Caco-2 (cell line): ENCODE data around the gene TMEM43. TPM values are rescaled to one million over a fixed set of nuclear protein-coding genes. Genes with fewer than 3 reads are reported as not detected.

Experiments used
- BruUV-seq: library from RNA; stranded (reverse); fragments of 400-500 nt; replicated peaks from 2 replicates; lab custom pipeline; 2021; lab: Mats Ljungman, UMichigan
- CTCF ChIA-PET: fragments of 300-600 bp; sonication (Branson Sonifier 250); formaldehyde crosslinking; loops from one replicate; lab custom pipeline; 2022; ENCODE audit warnings: antibody characterized with exemption; lab: Charles Lee
- POLR2A ChIA-PET: fragments of 300-600 bp; sonication (Branson Sonifier 250); formaldehyde crosslinking; loops from one replicate; lab custom pipeline; 2022; ENCODE audit warnings: antibody characterized with exemption; lab: Charles Lee
- DNase-seq, 2 experiments: peaks; one replicate each; pipeline versions ENCODE4 v3.0.0 to v3.0.0-alpha.2; 2020 to 2022
- H3K27me3 ChIP-seq: replicated peaks from 2 replicates; pipeline ENCODE4 v1.6.0; 2011; ENCODE audit warnings: low read length; ENCODE audit not compliant: control insufficient read depth, insufficient read depth
- H3K36me3 ChIP-seq: 2 replicates; pipeline ENCODE4 v1.5.1; 2011; ENCODE audit warnings: low read length; ENCODE audit not compliant: control insufficient read depth, insufficient read depth
- H3K4me1 ChIP-seq: fragments of 250-450 bp; sonication (Bioruptor Pico); 2 replicates; pipeline ENCODE4 v1.5.1; 2020; ENCODE audit warnings: mild to moderate bottlenecking
- H3K4me3 ChIP-seq: 2 replicates; pipeline ENCODE4 v1.5.1; 2011; ENCODE audit warnings: low read depth, mild to moderate bottlenecking, control low read depth, low read length
- H3K9me3 ChIP-seq: fragments of 250-450 bp; sonication (Bioruptor Pico); 2 replicates; pipeline ENCODE4 v1.5.1; 2020; ENCODE audit warnings: mild to moderate bottlenecking, moderate library complexity
- H3K27ac Mint-ChIP-seq: one replicate; pipeline ENCODE4 v1.8.0; 2022; ENCODE audit warnings: mixed read lengths; ENCODE audit not compliant: unreplicated experiment
- H3K27me3 Mint-ChIP-seq: one replicate; pipeline ENCODE4 v1.8.0; 2022; ENCODE audit warnings: mixed read lengths; ENCODE audit not compliant: insufficient read depth, unreplicated experiment
- H3K36me3 Mint-ChIP-seq: one replicate; pipeline ENCODE4 v1.8.0; 2022; ENCODE audit warnings: mild to moderate bottlenecking, mixed read lengths; ENCODE audit not compliant: insufficient read depth, unreplicated experiment
- H3K4me1 Mint-ChIP-seq: one replicate; pipeline ENCODE4 v1.8.0; 2022; ENCODE audit warnings: low read depth, mixed read lengths; ENCODE audit not compliant: unreplicated experiment
- H3K4me3 Mint-ChIP-seq: one replicate; pipeline ENCODE4 v1.8.0; 2022; ENCODE audit warnings: mild to moderate bottlenecking, moderate library complexity, mixed read lengths; ENCODE audit not compliant: unreplicated experiment
- H3K9me3 Mint-ChIP-seq: one replicate; pipeline ENCODE4 v1.8.0; 2022; ENCODE audit warnings: mixed read lengths; ENCODE audit not compliant: unreplicated experiment
- intact Hi-C: fragments of 100-400 bp; cut with micrococcal nuclease; formaldehyde crosslinking; loops from one replicate; pipeline ENCODE4 v1.10.0; 2022; ENCODE audit not compliant: unreplicated experiment
- total RNA-seq: library from RNA; stranded (reverse); gene quantifications from 2 replicates; pipeline ENCODE4 v1.2.3, GENCODE V29; 2022
- TF ChIP-seq, protein P1 (sequence below), 2 experiments: fragments of 200-600 bp in 1 of 2; IDR thresholded peaks; 1 replicate in 1 of 2; 2 replicates in 1 of 2; pipeline versions ENCODE4 v1.5.1 to v1.8.0; 2011 to 2022; ENCODE audit warnings: antibody characterized with exemption in 1 of 2, control low read depth in 1 of 2, inconsistent platforms in 1 of 2, low read depth in 1 of 2, low read length in 1 of 2, mild to moderate bottlenecking in 1 of 2, moderate library complexity in 1 of 2; ENCODE audit not compliant: insufficient read depth in 1 of 2, severe bottlenecking in 1 of 2, unreplicated experiment in 1 of 2

TMEM43 gene
- total RNA-seq, 1 experiment from 2014 or later = 35.2 TPM

- TF ChIP-seq, protein P1, sequence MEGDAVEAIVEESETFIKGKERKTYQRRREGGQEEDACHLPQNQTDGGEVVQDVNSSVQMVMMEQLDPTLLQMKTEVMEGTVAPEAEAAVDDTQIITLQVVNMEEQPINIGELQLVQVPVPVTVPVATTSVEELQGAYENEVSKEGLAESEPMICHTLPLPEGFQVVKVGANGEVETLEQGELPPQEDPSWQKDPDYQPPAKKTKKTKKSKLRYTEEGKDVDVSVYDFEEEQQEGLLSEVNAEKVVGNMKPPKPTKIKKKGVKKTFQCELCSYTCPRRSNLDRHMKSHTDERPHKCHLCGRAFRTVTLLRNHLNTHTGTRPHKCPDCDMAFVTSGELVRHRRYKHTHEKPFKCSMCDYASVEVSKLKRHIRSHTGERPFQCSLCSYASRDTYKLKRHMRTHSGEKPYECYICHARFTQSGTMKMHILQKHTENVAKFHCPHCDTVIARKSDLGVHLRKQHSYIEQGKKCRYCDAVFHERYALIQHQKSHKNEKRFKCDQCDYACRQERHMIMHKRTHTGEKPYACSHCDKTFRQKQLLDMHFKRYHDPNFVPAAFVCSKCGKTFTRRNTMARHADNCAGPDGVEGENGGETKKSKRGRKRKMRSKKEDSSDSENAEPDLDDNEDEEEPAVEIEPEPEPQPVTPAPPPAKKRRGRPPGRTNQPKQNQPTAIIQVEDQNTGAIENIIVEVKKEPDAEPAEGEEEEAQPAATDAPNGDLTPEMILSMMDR (IDR thresholded peaks at IDR 0.05; ENCODE audit: insufficient read depth in 1 of 2, low read depth in 1 of 2, low read length in 1 of 2, severe bottlenecking in 1 of 2, unreplicated experiment in 1 of 2) = no peak
- DNase-seq = no peak
- Mint-ChIP-seq H3K4me3 (no peak overlapping the region), H3K36me3 (peaks cover 42% of the 10 kb centered on the region), H3K4me1 (no peaks in the 10 kb centered on the region), H3K27ac (no peak overlapping the region), H3K27me3 (no peaks in the 10 kb centered on the region), H3K9me3 (no peaks in the 10 kb centered on the region)
- peaks cover 6% of the 10 kb centered on the region for H3K36me3 ChIP-seq
- H3K9me3 ChIP-seq = no peaks in the 10 kb centered on the region
- no peak overlapping the region for H3K4me3 ChIP-seq
- no TSS peak for BruUV-seq
- POLR2A ChIA-PET = no interaction called here
- CTCF ChIA-PET = no interaction called here
- H3K4me1 ChIP-seq = peaks cover 9% of the 10 kb centered on the region; the same call in 1 of the 2 replicates
- H3K27me3 ChIP-seq = no peaks in the 10 kb centered on the region
- intact Hi-C loops = loop anchor here (10.0 kb wide), 1 partner anchor 474 kb away; no protein-coding TSS in a partner anchor
Observed at GRCh38 chr3:14128724-14129123, 3.9 kb downstream of the TMEM43 start.

DNA sequence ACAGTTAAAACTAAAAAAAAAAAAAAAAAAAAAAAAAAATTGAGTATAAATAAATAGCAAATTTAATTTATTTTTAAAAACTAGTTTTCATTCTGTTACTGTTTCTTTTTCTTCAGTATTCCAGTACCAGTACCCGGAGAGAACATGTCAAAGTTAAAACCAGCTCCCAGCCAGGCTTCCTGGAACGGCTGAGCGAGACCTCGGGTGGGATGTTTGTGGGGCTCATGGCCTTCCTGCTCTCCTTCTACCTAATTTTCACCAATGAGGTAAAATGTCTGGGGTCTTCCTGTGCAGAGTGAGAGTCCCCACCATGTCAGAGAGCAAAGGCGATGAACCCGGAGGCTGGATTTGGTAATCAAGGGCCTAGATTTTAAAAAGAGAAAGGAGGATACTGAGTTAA lies 4.4 kb downstream of the TMEM43 start:
- intact Hi-C loops = loop anchor here (10.0 kb wide), 1 partner anchor 474 kb away; no protein-coding TSS in a partner anchor
- no TSS peak for BruUV-seq

GRCh38 chr3:14130230-14130629 lies 5.4 kb downstream of the TMEM43 start:
- no peak for DNase-seq
- Histone ChIP-seq H3K4me1 (peaks cover 7% of the 10 kb centered on the region; the same call in 1 of the 2 replicates), H3K9me3 (no peaks in the 10 kb centered on the region), H3K4me3 (no peak overlapping the region), H3K36me3 (peaks cover 7% of the 10 kb centered on the region), H3K27me3 (no peaks in the 10 kb centered on the region)
- no peaks in the 10 kb centered on the region for H3K27me3 Mint-ChIP-seq
- BruUV-seq = no TSS peak
- no peaks in the 10 kb centered on the region for H3K4me1 Mint-ChIP-seq
- TF ChIP-seq, protein P1 (IDR thresholded peaks at IDR 0.05; ENCODE audit: insufficient read depth in 1 of 2, low read depth in 1 of 2, low read length in 1 of 2, severe bottlenecking in 1 of 2, unreplicated experiment in 1 of 2) = no peak
- no peak overlapping the region for H3K27ac Mint-ChIP-seq
- CTCF ChIA-PET = no interaction called here
- POLR2A ChIA-PET = no interaction called here
- H3K4me3 Mint-ChIP-seq = no peak overlapping the region
- H3K36me3 Mint-ChIP-seq = peaks cover 36% of the 10 kb centered on the region
- H3K9me3 Mint-ChIP-seq = no peaks in the 10 kb centered on the region
- intact Hi-C loops = no loop called here

More for the DNA sequence above, 4.4 kb downstream of the TMEM43 start:
- Histone ChIP-seq H3K4me3 (no peak overlapping the region), H3K9me3 (no peaks in the 10 kb centered on the region), H3K4me1 (peaks cover 7% of the 10 kb centered on the region; the same call in 1 of the 2 replicates), H3K27me3 (no peaks in the 10 kb centered on the region), H3K36me3 (peaks cover 6% of the 10 kb centered on the region)
- ChIA-PET CTCF (no interaction called here), POLR2A (interaction anchor here (0.7 kb wide), 1 partner anchor 13 kb away, joined by 7 read pairs; no protein-coding TSS in a partner anchor)
- Mint-ChIP-seq H3K4me1 (no peaks in the 10 kb centered on the region), H3K36me3 (peaks cover 42% of the 10 kb centered on the region), H3K27ac (no peak overlapping the region), H3K4me3 (no peak overlapping the region), H3K9me3 (no peaks in the 10 kb centered on the region), H3K27me3 (no peaks in the 10 kb centered on the region)
- DNase-seq = no peak
- TF ChIP-seq, protein P1 (IDR thresholded peaks at IDR 0.05; ENCODE audit: insufficient read depth in 1 of 2, low read depth in 1 of 2, low read length in 1 of 2, severe bottlenecking in 1 of 2, unreplicated experiment in 1 of 2) = no peak
